Astrocyte of the cerebellum (primary cell): Measurements from ENCODE around the gene OR10G4.

Experiments
- DNase-seq: peaks from one replicate; pipeline ENCODE4 v3.0.0-alpha.2; 2011; ENCODE audit warnings: low read depth
- H3K4me3 ChIP-seq: 2 replicates; pipeline ENCODE4 v1.5.1; 2011; ENCODE audit warnings: mild to moderate bottlenecking, low read depth, low read length, moderate library complexity
- in situ Hi-C: cut with HindIII; loops from 2 replicates; pipeline ENCODE4 v1.10.0; 2017; ENCODE audit warnings: low sequenced_read_pairs
- TF ChIP-seq, protein P1 (sequence below): IDR thresholded peaks from 2 replicates; pipeline ENCODE4 v1.5.1; 2012; ENCODE audit warnings: low read length, low read depth, moderate library complexity, mild to moderate bottlenecking; ENCODE audit errors: missing control alignments

The OR10G4 gene

GRCh38 chr11:124052966-124053365 is 40.2 kb downstream of the OR10G4 start:
- DNase-seq = no peak
- in situ Hi-C loops = no loop called here
- TF ChIP-seq, protein P1, sequence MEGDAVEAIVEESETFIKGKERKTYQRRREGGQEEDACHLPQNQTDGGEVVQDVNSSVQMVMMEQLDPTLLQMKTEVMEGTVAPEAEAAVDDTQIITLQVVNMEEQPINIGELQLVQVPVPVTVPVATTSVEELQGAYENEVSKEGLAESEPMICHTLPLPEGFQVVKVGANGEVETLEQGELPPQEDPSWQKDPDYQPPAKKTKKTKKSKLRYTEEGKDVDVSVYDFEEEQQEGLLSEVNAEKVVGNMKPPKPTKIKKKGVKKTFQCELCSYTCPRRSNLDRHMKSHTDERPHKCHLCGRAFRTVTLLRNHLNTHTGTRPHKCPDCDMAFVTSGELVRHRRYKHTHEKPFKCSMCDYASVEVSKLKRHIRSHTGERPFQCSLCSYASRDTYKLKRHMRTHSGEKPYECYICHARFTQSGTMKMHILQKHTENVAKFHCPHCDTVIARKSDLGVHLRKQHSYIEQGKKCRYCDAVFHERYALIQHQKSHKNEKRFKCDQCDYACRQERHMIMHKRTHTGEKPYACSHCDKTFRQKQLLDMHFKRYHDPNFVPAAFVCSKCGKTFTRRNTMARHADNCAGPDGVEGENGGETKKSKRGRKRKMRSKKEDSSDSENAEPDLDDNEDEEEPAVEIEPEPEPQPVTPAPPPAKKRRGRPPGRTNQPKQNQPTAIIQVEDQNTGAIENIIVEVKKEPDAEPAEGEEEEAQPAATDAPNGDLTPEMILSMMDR = no peak
- no peak overlapping the region for H3K4me3 ChIP-seq
